ENCODE measurements around the gene CD68. TPM values are rescaled to one million over a fixed set of nuclear protein-coding genes. Genes with fewer than 3 reads are reported as not detected.
"Not testable (repeated sequence)": the region's sequence is repeated elsewhere in the genome, so short reads cannot be mapped to it uniquely, and the experiment has no call there.

The CD68 gene
- total and polyA plus RNA-seq, 8 donors, result 1.8 to 60.0 (median 7.6) TPM

- 88 to 98% methylated on average over 5 of the region's 5 CpGs for WGBS, 2 donors
- peaks cover 0 to 54% (median 18%) of the 10 kb centered on the region in 3 donors for H3K36me3 ChIP-seq
Measured at GRCh38 chr17:7591596-7591995, 12.2 kb downstream of the CD68 start.

GRCh38 chr17:7592422-7593021 lies 13.1 kb downstream of the CD68 start:
- Histone ChIP-seq H3K36me3 (peaks cover 0 to 60% (median 21%) of the 10 kb centered on the region in 3 donors), H3K27me3 (no peaks in the 10 kb centered on the region), H3K4me3 (no peak overlapping the region), H3K4me1 (peaks cover 0 to 3% (median 0%) of the 10 kb centered on the region in 3 donors), H3K27ac (no peak overlapping the region), H3K9me3 (no peaks in the 10 kb centered on the region)
- FAIRE-seq (no peak), ATAC-seq (no peak), DNase-seq (no peak)
- intact Hi-C loops (cut with DNase I), result no loop called here
- no peak for TF ChIP-seq CTCF (IDR thresholded peaks at IDR 0.05)
- WGBS, 2 donors, result 90 to 94% methylated on average over 23 of the region's 23 CpGs

More at GRCh38 chr17:7591596-7591995, 12.2 kb downstream of the CD68 start:
- no peak for DNase-seq
- no peaks in the 10 kb centered on the region for H3K9me3 ChIP-seq
- no peak for ATAC-seq
- TF ChIP-seq CTCF (IDR thresholded peaks at IDR 0.05), result no peak
- no peak overlapping the region for H3K4me3 ChIP-seq
- intact Hi-C loops (cut with DNase I), result no loop called here
- FAIRE-seq, result no peak
- H3K4me1 ChIP-seq, result peaks cover 0 to 3% (median 0%) of the 10 kb centered on the region in 3 donors
- H3K27ac ChIP-seq, result no peak overlapping the region
- H3K27me3 ChIP-seq, result no peaks in the 10 kb centered on the region

- Histone ChIP-seq H3K4me1 (peaks cover 0 to 3% (median 0%) of the 10 kb centered on the region in 3 donors), H3K27ac (no peak overlapping the region), H3K27me3 (no peaks in the 10 kb centered on the region), H3K4me3 (no peak overlapping the region), H3K9me3 (no peaks in the 10 kb centered on the region), H3K36me3 (peaks cover 0 to 62% (median 21%) of the 10 kb centered on the region in 3 donors)
- no peak for ATAC-seq
- intact Hi-C loops (cut with DNase I), result no loop called here
- no peak for DNase-seq
- 85 to 91% methylated on average over 12 of the region's 12 CpGs for WGBS, 2 donors
- no peak for TF ChIP-seq CTCF (IDR thresholded peaks at IDR 0.05)
- FAIRE-seq, result no peak
Measured at GRCh38 chr17:7593296-7593695, 13.9 kb downstream of the CD68 start.

- H3K4me1 ChIP-seq; H3K27ac ChIP-seq; intact Hi-C loops (cut with DNase I); ATAC-seq; H3K27me3 ChIP-seq; H3K9me3 ChIP-seq; H3K4me3 ChIP-seq; DNase-seq: not testable (repeated sequence)
- 76% methylated on average over 5 of the region's 5 CpGs for WGBS, 2 donors
- peak; percentile 56 for FAIRE-seq
- peaks cover 0 to 89% (median 51%) of the 10 kb centered on the region in 3 donors for H3K36me3 ChIP-seq
Measured at GRCh38 chr17:7597561-7597960, 18.1 kb downstream of the CD68 start.

- peaks cover 0 to 28% (median 16%) of the 10 kb centered on the region in 3 donors for H3K36me3 ChIP-seq
- no peak for FAIRE-seq
- no peaks in the 10 kb centered on the region for H3K27me3 ChIP-seq
- no peak overlapping the region for H3K4me3 ChIP-seq
- no peak for DNase-seq
- no peak for ATAC-seq
- no peak overlapping the region for H3K27ac ChIP-seq
- peaks cover 0 to under 1% (median 0%) of the 10 kb centered on the region in 3 donors for H3K4me1 ChIP-seq
- no peak for TF ChIP-seq CTCF (IDR thresholded peaks at IDR 0.05)
- no peaks in the 10 kb centered on the region for H3K9me3 ChIP-seq
- WGBS, 2 donors, result 96 to 97% methylated on average over 4 of the region's 4 CpGs
- intact Hi-C loops (cut with DNase I), result no loop called here
Measured at GRCh38 chr17:7606280-7606679, 26.8 kb downstream of the CD68 start.
